Body of pancreas (tissue), 4 donors: ENCODE results near the gene MNAT1. TPM values are rescaled to one million over a fixed set of nuclear protein-coding genes. Genes with fewer than 3 reads are reported as not detected.

Experiments used
- ATAC-seq: fragments of 150-250 bp; one replicate; pipeline ENCODE4 v1.9.1; 2016
- DNase-seq, 4 donors: peaks; one replicate each; pipeline ENCODE4 v3.0.0-alpha.2; 2019
- H3K27ac ChIP-seq, 4 donors: fragments of 200-600 bp; sonication (generic); 1 replicate in 3 of 4; 2 replicates in 1 of 4; pipeline versions ENCODE4 v1.5.1 to v1.6.1; 2016 to 2019; ENCODE audit warnings: mild to moderate bottlenecking in 1 of 4, mixed read lengths in 1 of 4, moderate library complexity in 1 of 4
- H3K27me3 ChIP-seq, 2 donors: fragments of 200-600 bp; sonication (generic); one replicate each; pipeline ENCODE4 v1.6.0; 2016; ENCODE audit warnings: mild to moderate bottlenecking in 1 of 2
- H3K36me3 ChIP-seq, 2 donors: fragments of 200-600 bp; sonication (generic); replicated peaks in 1 of 2; 2 replicates each; pipeline ENCODE4 v1.5.1; 2016; ENCODE audit warnings: low read depth in 2 of 2; ENCODE audit not compliant: insufficient read depth in 1 of 2
- H3K4me1 ChIP-seq: fragments of 200-600 bp; sonication (generic); one replicate; pipeline ENCODE4 v1.6.0; 2016
- H3K4me3 ChIP-seq, 2 donors: fragments of 200-600 bp; sonication (generic); 1 replicate in 1 of 2; 2 replicates in 1 of 2; pipeline ENCODE4 v1.5.1; 2016 to 2019
- H3K9me3 ChIP-seq, 3 donors: fragments of 200-600 bp; sonication (generic); 1 replicate in 2 of 3; 2 replicates in 1 of 3; pipeline ENCODE4 v1.5.1; 2016
- POLR2A ChIP-seq, 3 donors: fragments of 450-650 bp; IDR thresholded peaks; one replicate each; pipeline ENCODE4 v1.6.1; 2016; ENCODE audit warnings: antibody characterized with exemption in 3 of 3, mild to moderate bottlenecking in 2 of 3
- WGBS, 2 donors: methylation state at CpG; one replicate each; pipeline ENCODE4 v1.1.5; 2017; 5-methylcytosine and 5-hydroxymethylcytosine counted together
- intact Hi-C: fragments of 100-400 bp; cut with DNase I; formaldehyde crosslinking; loops from one replicate; pipeline ENCODE4 v1.15.1; 2023
- total RNA-seq, 2 donors: library from RNA; depleted of rRNA; stranded (reverse); fragments of >200 nt; gene quantifications; one replicate each; pipeline ENCODE4 v1.1.0, GENCODE V29; 2016
- TF ChIP-seq, protein P1 (sequence below), 7 experiments: fragments of 450-650 bp in 4 of 7; fragments of 200-600 bp in 3 of 7; sonication (generic) in 3 of 7; IDR thresholded peaks; one replicate each; pipeline ENCODE4 v1.5.1; 2016 to 2019; ENCODE audit warnings: antibody characterized with exemption in 7 of 7

MNAT1 gene
- total RNA-seq, 2 donors from 2014 or later = 14.0 to 37.2 TPM

DNA sequence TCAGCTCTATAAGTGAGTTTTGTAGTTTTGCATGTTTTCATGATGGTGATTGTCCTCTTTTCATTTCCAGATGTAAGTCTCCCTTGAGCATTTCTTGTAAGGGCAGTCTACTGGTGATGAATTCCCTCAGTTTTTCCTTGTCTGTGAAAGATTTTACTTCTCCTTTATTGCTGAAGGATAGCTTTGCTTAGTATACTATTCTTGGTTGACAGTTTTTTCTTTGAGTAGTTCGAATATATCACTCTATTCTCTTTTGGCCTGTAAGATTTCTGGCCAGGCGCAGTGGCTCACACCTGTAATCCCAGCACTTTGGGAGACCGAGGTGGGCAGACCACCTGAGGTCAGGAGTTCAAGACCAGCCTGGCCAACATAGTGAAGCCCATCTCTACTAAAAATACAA, 34.0 kb upstream of the MNAT1 start:
- DNase-seq (no peak), ATAC-seq (no peak)
- Histone ChIP-seq H3K4me3 (no peak overlapping the region), H3K9me3 (no peaks in the 10 kb centered on the region), H3K4me1 (no peaks in the 10 kb centered on the region), H3K36me3 (no peaks in the 10 kb centered on the region), H3K27ac (no peak overlapping the region), H3K27me3 (no peaks in the 10 kb centered on the region)
- intact Hi-C loops = no loop called here
- 74 to 81% methylated on average over 3 of the region's 3 CpGs for WGBS, 2 donors
- no peak for TF ChIP-seq POLR2A (IDR thresholded peaks at IDR 0.05)
- TF ChIP-seq, protein P1, sequence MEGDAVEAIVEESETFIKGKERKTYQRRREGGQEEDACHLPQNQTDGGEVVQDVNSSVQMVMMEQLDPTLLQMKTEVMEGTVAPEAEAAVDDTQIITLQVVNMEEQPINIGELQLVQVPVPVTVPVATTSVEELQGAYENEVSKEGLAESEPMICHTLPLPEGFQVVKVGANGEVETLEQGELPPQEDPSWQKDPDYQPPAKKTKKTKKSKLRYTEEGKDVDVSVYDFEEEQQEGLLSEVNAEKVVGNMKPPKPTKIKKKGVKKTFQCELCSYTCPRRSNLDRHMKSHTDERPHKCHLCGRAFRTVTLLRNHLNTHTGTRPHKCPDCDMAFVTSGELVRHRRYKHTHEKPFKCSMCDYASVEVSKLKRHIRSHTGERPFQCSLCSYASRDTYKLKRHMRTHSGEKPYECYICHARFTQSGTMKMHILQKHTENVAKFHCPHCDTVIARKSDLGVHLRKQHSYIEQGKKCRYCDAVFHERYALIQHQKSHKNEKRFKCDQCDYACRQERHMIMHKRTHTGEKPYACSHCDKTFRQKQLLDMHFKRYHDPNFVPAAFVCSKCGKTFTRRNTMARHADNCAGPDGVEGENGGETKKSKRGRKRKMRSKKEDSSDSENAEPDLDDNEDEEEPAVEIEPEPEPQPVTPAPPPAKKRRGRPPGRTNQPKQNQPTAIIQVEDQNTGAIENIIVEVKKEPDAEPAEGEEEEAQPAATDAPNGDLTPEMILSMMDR (IDR thresholded peaks at IDR 0.05) = no peak

DNA sequence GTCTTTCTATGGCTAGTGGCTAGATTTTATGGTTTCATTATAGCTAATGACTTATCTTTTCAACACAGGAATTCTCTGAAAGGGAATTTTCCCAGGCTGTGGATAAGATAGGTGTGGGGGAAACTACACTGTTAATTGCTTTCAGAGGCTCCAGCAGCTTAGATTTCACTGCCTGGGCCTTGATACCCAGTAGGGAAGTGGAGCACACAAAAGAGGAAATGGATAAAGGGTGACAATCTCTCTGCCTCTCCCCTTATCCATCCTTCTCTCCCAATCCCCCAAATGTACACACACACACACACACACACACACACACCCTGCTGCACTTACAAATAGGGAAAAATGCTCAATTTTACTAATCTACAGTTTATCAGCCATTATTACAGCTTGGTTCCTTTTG, 29.5 kb upstream of the MNAT1 start:
- H3K4me1 ChIP-seq = no peaks in the 10 kb centered on the region
- H3K4me3 ChIP-seq = no peak overlapping the region
- intact Hi-C loops = no loop called here
- TF ChIP-seq POLR2A (IDR thresholded peaks at IDR 0.05) = no peak
- H3K9me3 ChIP-seq = no peaks in the 10 kb centered on the region
- no peaks in the 10 kb centered on the region for H3K36me3 ChIP-seq
- no peak for DNase-seq
- ATAC-seq = no peak
- H3K27me3 ChIP-seq = no peaks in the 10 kb centered on the region
- no peak overlapping the region for H3K27ac ChIP-seq

DNA sequence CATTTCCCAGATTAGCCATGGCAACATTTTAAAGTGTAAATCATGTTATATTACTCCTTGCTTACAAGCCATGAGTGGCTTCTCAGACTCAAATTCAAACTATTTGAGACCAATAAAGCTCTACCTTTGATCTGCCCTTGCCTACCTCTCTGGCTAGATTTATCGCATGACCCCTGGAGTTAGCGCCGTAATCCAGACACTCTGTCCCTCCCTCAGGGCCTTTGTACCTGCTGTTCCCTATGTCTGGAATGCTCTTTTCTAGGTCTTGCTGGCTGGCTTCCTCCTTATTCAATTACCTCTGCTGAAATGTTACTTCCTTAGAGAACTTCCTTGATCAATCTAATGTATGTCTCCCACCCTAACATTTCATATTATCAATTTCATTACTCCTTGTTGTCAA, 26.7 kb upstream of the MNAT1 start:
- no peak for ATAC-seq
- TF ChIP-seq, protein P1 (IDR thresholded peaks at IDR 0.05) = no peak
- TF ChIP-seq POLR2A (IDR thresholded peaks at IDR 0.05) = no peak
- intact Hi-C loops = no loop called here
- Histone ChIP-seq H3K4me3 (no peak overlapping the region), H3K4me1 (no peaks in the 10 kb centered on the region), H3K9me3 (no peaks in the 10 kb centered on the region), H3K27me3 (no peaks in the 10 kb centered on the region), H3K36me3 (no peaks in the 10 kb centered on the region), H3K27ac (no peak overlapping the region)
- no peak for DNase-seq
- 93 to 100% methylated on average over 3 of the region's 3 CpGs for WGBS, 2 donors

DNA sequence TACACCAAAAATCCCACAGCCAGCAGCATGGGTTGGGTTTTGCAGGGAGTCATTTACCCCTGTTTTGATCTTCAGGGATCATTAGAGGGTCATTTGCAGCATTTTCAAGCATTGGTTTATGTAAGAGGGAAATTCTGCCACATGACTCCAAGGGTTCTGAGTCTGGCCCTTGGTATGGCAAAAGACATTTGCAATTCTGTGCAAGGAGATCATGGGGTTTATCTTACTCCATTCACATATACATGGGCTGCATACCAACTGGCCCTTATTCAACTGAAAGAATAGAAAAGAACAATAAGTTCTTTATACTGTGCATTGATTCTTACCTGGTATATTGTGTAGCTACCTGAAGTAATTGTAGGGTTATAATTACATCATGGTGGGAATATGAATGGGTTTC, 24.1 kb upstream of the MNAT1 start:
- Histone ChIP-seq H3K4me3 (no peak overlapping the region), H3K27ac (no peak overlapping the region), H3K9me3 (no peaks in the 10 kb centered on the region), H3K36me3 (no peaks in the 10 kb centered on the region), H3K4me1 (no peaks in the 10 kb centered on the region), H3K27me3 (no peaks in the 10 kb centered on the region)
- intact Hi-C loops = no loop called here
- DNase-seq (no peak), ATAC-seq (no peak)
- no peak for TF ChIP-seq POLR2A (IDR thresholded peaks at IDR 0.05)
- TF ChIP-seq, protein P1 (IDR thresholded peaks at IDR 0.05) = no peak

DNA sequence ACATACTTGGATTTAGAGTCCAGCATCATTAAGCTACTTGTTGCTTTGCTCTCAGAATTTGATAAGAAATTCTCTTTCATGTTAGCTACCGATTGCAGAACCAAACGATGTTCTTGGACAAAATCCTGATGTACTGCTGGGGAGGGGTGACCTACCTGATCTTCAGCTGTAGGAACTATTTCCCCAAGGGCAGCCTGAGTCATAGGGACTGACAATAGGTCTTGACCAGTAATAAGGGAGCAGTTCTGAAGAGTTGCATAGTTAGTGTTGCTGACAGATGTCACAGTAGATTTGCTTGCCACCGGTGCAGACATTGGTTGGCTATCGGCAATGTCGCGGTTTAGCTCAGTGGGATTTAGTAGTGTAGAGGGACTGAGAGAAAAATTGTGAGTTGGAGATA, 21.0 kb upstream of the MNAT1 start:
- intact Hi-C loops = no loop called here
- H3K27me3 ChIP-seq = no peaks in the 10 kb centered on the region
- no peaks in the 10 kb centered on the region for H3K36me3 ChIP-seq
- H3K27ac ChIP-seq = no peak overlapping the region
- no peak for ATAC-seq
- no peak for DNase-seq
- no peaks in the 10 kb centered on the region for H3K9me3 ChIP-seq
- H3K4me1 ChIP-seq = no peaks in the 10 kb centered on the region
- no peak for TF ChIP-seq POLR2A (IDR thresholded peaks at IDR 0.05)
- TF ChIP-seq, protein P1 (IDR thresholded peaks at IDR 0.05) = no peak
- WGBS, 2 donors = 80 to 82% methylated on average over 6 of the region's 6 CpGs
- H3K4me3 ChIP-seq = no peak overlapping the region
